ENCODE measurements around the gene CDK5. TPM values are rescaled to one million over a fixed set of nuclear protein-coding genes. Genes with fewer than 3 reads are reported as not detected.
A peak's percentile ranks its signal among the peaks of the same experiment; 100 is the strongest.

Gene CDK5
- polyA plus RNA-seq (2011; rRNA removed): 23.8 and 27.2 TPM in 2 replicates
- polyA minus RNA-seq (2011; rRNA and poly(A)+ RNA removed): 26.2 and 30.3 TPM in 2 replicates

DNA sequence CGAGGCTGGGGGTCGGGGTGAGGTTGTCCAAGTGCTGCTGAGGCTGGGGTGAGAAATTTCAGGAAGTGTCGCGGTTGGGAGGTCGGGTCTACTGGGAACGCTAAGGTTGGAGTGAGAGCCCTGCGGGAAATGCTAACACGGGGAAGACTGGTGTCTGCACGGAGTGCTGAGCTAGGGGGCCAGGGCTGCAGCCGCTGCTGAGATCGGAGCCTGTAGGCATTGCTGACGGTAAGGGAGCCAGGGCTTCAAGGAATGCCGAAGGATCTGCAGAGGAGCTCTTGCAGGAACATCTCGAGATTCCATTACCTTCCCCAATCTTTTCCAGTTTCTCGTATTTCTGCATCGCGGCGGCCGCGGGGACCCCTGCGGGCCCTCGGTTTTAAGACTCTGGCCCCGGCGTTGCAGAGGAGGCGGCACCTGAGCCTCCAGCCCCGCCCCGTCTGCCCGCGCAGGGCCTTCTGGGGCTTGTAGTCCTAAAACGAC, at the start of gene CDK5:
Gene CDK5, minus strand, starts transcription at position 392 of the 483 bp plus-strand sequence. Its CDS starts 49 bp downstream, at position 343.
- H3K27me3 ChIP-seq (ENCODE audit: control insufficient read depth, insufficient read depth, low read length): no peaks in the 10 kb centered on the region
- H3K4me3 ChIP-seq (ENCODE audit: low read depth, low read length): peak within 1 kb of the TSS; percentile 66
- no peak for TF ChIP-seq CTCF (IDR thresholded peaks at IDR 0.05; ENCODE audit: low read depth, low read length)
- peak within 1 kb of the TSS; percentile 98 for H3K27ac ChIP-seq (ENCODE audit: low read depth, low read length)
- ChIA-PET CTCF (interaction anchor here (1.2 to 1.4 kb wide), 2 partner anchors 39 to 53 kb away, joined by 3 read pairs; no protein-coding TSS in a partner anchor), POLR2A (interaction anchor here (1.0 to 2.2 kb wide), 2 partner anchors 10 to 23 kb away, joined by 3 to 8 read pairs; partner anchors contain the start of gene FASTK)
- no peaks in the 10 kb centered on the region; the same call in 1 of the 2 replicates for H3K9me3 ChIP-seq (ENCODE audit: control insufficient read depth, insufficient read depth, low read length)
- no peak for DNase-seq (ENCODE audit: low read depth, low spot score)

- Histone ChIP-seq H3K4me3 (ENCODE audit: low read depth, low read length) (no peak overlapping the region), H3K9me3 (ENCODE audit: control insufficient read depth, insufficient read depth, low read length) (no peaks in the 10 kb centered on the region), H3K27ac (ENCODE audit: low read depth, low read length) (peak overlapping the region; percentile 31), H3K27me3 (ENCODE audit: control insufficient read depth, insufficient read depth, low read length) (no peaks in the 10 kb centered on the region)
- POLR2A ChIA-PET: interaction anchor here (0.7 kb wide), 2 partner anchors 10 to 16 kb away, joined by 4 to 8 read pairs; no protein-coding TSS in a partner anchor
- CTCF ChIA-PET: interaction anchor here (1.5 kb wide), 1 partner anchor 19 kb away, joined by 3 read pairs; no protein-coding TSS in a partner anchor
- no peak for DNase-seq (ENCODE audit: low read depth, low spot score)
- no peak for TF ChIP-seq CTCF (IDR thresholded peaks at IDR 0.05; ENCODE audit: low read depth, low read length)
Measured at GRCh38 chr7:151104411-151105235, 46.9 kb upstream of the CDK5 start.

- no peaks in the 10 kb centered on the region for H3K27me3 ChIP-seq (ENCODE audit: control insufficient read depth, insufficient read depth, low read length)
- H3K4me3 ChIP-seq (ENCODE audit: low read depth, low read length): no peak overlapping the region
- CTCF ChIA-PET: interaction anchor here (1.9 to 2.3 kb wide), 2 partner anchors 13 to 44 kb away, joined by 5 to 13 read pairs; no protein-coding TSS in a partner anchor
- no peaks in the 10 kb centered on the region for H3K9me3 ChIP-seq (ENCODE audit: control insufficient read depth, insufficient read depth, low read length)
- H3K27ac ChIP-seq (ENCODE audit: low read depth, low read length): no peak overlapping the region
- DNase-seq (ENCODE audit: low read depth, low spot score): no peak
- no peak for TF ChIP-seq CTCF (IDR thresholded peaks at IDR 0.05; ENCODE audit: low read depth, low read length)
- POLR2A ChIA-PET: no interaction called here
Measured at GRCh38 chr7:151103973-151104372, 46.3 kb upstream of the CDK5 start.

DNA sequence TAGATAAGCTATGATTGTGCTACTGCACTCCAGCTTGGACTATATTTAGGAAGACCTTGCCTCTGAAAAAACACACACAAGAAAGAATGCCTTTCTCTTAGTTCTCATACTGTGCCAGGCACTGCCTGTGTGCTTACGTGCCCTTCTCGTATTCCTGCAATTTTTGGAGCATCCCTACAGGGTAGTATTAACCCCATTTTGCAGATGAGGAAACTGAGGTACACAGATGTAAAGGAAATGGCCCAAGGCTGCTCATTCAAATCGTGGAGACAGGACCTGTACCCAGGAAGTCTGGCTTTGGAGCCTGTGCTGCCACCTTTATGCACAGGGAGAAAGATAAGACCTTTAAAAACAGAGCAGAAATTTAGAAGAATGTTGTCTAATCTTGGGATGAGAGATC, 45.3 kb upstream of the CDK5 start:
- no peaks in the 10 kb centered on the region for H3K9me3 ChIP-seq (ENCODE audit: control insufficient read depth, insufficient read depth, low read length)
- no peak overlapping the region for H3K4me3 ChIP-seq (ENCODE audit: low read depth, low read length)
- no peaks in the 10 kb centered on the region for H3K27me3 ChIP-seq (ENCODE audit: control insufficient read depth, insufficient read depth, low read length)
- no peak overlapping the region for H3K27ac ChIP-seq (ENCODE audit: low read depth, low read length)
- POLR2A ChIA-PET: no interaction called here
- TF ChIP-seq CTCF (IDR thresholded peaks at IDR 0.05; ENCODE audit: low read depth, low read length): no peak
- DNase-seq (ENCODE audit: low read depth, low spot score): no peak
- CTCF ChIA-PET: interaction anchor here (1.9 to 2.3 kb wide), 3 partner anchors 8 to 43 kb away, joined by 5 to 13 read pairs (median 12); no protein-coding TSS in a partner anchor

All from AG04450 (cell line).